Measurements from ENCODE around the gene TMEM109. TPM values are rescaled to one million over a fixed set of nuclear protein-coding genes. Genes with fewer than 3 reads are reported as not detected.

TMEM109 gene
- total RNA-seq, 1 donor from 2014 or later: 117 TPM

GRCh38 chr11:60939855-60940254 is 25.9 kb downstream of the TMEM109 start:
- Mint-ChIP-seq H3K9me3 (no peaks in the 10 kb centered on the region), H3K4me3 (no peak overlapping the region), H3K27me3 (no peaks in the 10 kb centered on the region), H3K36me3 (ENCODE audit: low read depth) (peaks cover 77% of the 10 kb centered on the region), H3K4me1 (peaks cover 32% of the 10 kb centered on the region), H3K27ac (no peak overlapping the region)
- DNase-seq: no peak
- CTCF ChIA-PET: interaction anchor here (0.9 to 1.8 kb wide), 3 partner anchors 13 to 38 kb away, joined by 3 to 5 read pairs (median 4); no protein-coding TSS in a partner anchor
- intact Hi-C loops (cut with micrococcal nuclease): no loop called here
- ATAC-seq (ENCODE audit: low read depth): no peak
- POLR2A ChIA-PET: interaction anchor here (0.6 kb wide), 1 partner anchor 1718 kb away, joined by 3 read pairs; no protein-coding TSS in a partner anchor
- no peak for TF ChIP-seq CTCF (IDR thresholded peaks at IDR 0.05)

- Mint-ChIP-seq H3K36me3 (ENCODE audit: low read depth) (peaks cover 94% of the 10 kb centered on the region), H3K27me3 (no peaks in the 10 kb centered on the region), H3K4me1 (peaks cover 42% of the 10 kb centered on the region), H3K9me3 (no peaks in the 10 kb centered on the region), H3K4me3 (no peak overlapping the region), H3K27ac (peak overlapping the region; percentile 76)
- intact Hi-C loops (cut with micrococcal nuclease): no loop called here
- TF ChIP-seq CTCF (IDR thresholded peaks at IDR 0.05): no peak
- POLR2A ChIA-PET: interaction anchor here (0.8 to 3.1 kb wide), 6 partner anchors 9 to 27 kb away, joined by 3 to 18 read pairs (median 7); partner anchors contain the start of genes SLC15A3 and TMEM109
- CTCF ChIA-PET: interaction anchor here (0.8 to 2.0 kb wide), 4 partner anchors 9 to 40 kb away, joined by 3 to 11 read pairs (median 4); no protein-coding TSS in a partner anchor
- ATAC-seq (ENCODE audit: low read depth) (no peak), DNase-seq (no peak)
Measured at GRCh38 chr11:60941371-60942119, 27.6 kb downstream of the TMEM109 start.

- DNase-seq (no peak), ATAC-seq (ENCODE audit: low read depth) (no peak)
- CTCF ChIA-PET: interaction anchor here (0.8 to 2.0 kb wide), 2 partner anchors 8 to 27 kb away, joined by 3 to 11 read pairs; no protein-coding TSS in a partner anchor
- no peak for TF ChIP-seq CTCF (IDR thresholded peaks at IDR 0.05)
- Mint-ChIP-seq H3K27ac (peak overlapping the region; percentile 76), H3K4me3 (no peak overlapping the region), H3K36me3 (ENCODE audit: low read depth) (peaks cover 94% of the 10 kb centered on the region), H3K4me1 (peaks cover 46% of the 10 kb centered on the region), H3K9me3 (no peaks in the 10 kb centered on the region), H3K27me3 (no peaks in the 10 kb centered on the region)
- intact Hi-C loops (cut with micrococcal nuclease): no loop called here
- POLR2A ChIA-PET: interaction anchor here (0.8 to 3.1 kb wide), 6 partner anchors 8 to 28 kb away, joined by 3 to 18 read pairs (median 7); partner anchors contain the start of genes SLC15A3 and TMEM109
Measured at GRCh38 chr11:60942219-60942618, 28.3 kb downstream of the TMEM109 start.

- ATAC-seq (ENCODE audit: low read depth) (no peak), DNase-seq (no peak)
- H3K36me3 Mint-ChIP-seq (ENCODE audit: low read depth): peaks cover 91% of the 10 kb centered on the region
- H3K4me1 Mint-ChIP-seq: peaks cover 51% of the 10 kb centered on the region
- POLR2A ChIA-PET: interaction anchor here (0.9 to 3.1 kb wide), 4 partner anchors 9 to 29 kb away, joined by 3 to 18 read pairs (median 8); partner anchors contain the start of genes SLC15A3 and TMEM109
- peak overlapping the region; percentile 18 for H3K27ac Mint-ChIP-seq
- no peak overlapping the region for H3K4me3 Mint-ChIP-seq
- TF ChIP-seq CTCF (IDR thresholded peaks at IDR 0.05): no peak
- intact Hi-C loops (cut with micrococcal nuclease): no loop called here
- no peaks in the 10 kb centered on the region for H3K9me3 Mint-ChIP-seq
- no peaks in the 10 kb centered on the region for H3K27me3 Mint-ChIP-seq
- CTCF ChIA-PET: interaction anchor here (2.0 kb wide), 1 partner anchor 28 kb away, joined by 11 read pairs; no protein-coding TSS in a partner anchor
Measured at GRCh38 chr11:60942970-60943565, 29.1 kb downstream of the TMEM109 start.
